ENCODE results near the gene CARD6.
"Not testable (repeated sequence)": the region's sequence is repeated elsewhere in the genome, so short reads cannot be mapped to it uniquely, and the experiment has no call there.

Gene CARD6
- total RNA-seq: 22.3 to 55.7 (median 46.0) reads per million in 17 experiments

- DNase-seq: peak; percentile 63 to 79 (median 72)
These were observed at the start of gene CARD6 for GRCh38 chr5:40841068-40841805. Gene CARD6, plus strand, starts transcription at chr5:40841367. Its CDS starts 16 bp downstream, at chr5:40841383.

GRCh38 chr5:40791715-40792139 is 49.4 kb upstream of the CARD6 start:
- DNase-seq: no peak

- DNase-seq: not testable (repeated sequence)
These were observed 48.5 kb upstream of the CARD6 start for GRCh38 chr5:40792691-40793090.

- DNase-seq: not testable (repeated sequence)
These were observed 46.8 kb upstream of the CARD6 start for GRCh38 chr5:40794340-40794739.

GRCh38 chr5:40794877-40795276 is 46.3 kb upstream of the CARD6 start:
- not testable (repeated sequence) for DNase-seq

- peak; percentile 30 to 78 (median 57) for DNase-seq
These were observed 44.7 kb upstream of the CARD6 start for GRCh38 chr5:40796487-40796889.

GRCh38 chr5:40797273-40798011 is 43.7 kb upstream of the CARD6 start:
- peak; percentile 46 to 79 (median 69) for DNase-seq

- peak; percentile 82 to 94 (median 90) for DNase-seq
These were observed 43.0 kb upstream of the CARD6 start, which contains the start of gene PRKAA1 for GRCh38 chr5:40798012-40798800. Gene PRKAA1, minus strand, starts transcription at chr5:40798374. Its CDS starts 185 bp downstream, at chr5:40798189.

- DNase-seq: no peak
These were observed 42.4 kb upstream of the CARD6 start for GRCh38 chr5:40798801-40799210.

- no peak for DNase-seq
These were observed 41.9 kb upstream of the CARD6 start for GRCh38 chr5:40799258-40799657.

GRCh38 chr5:40801771-40802562 is 39.2 kb upstream of the CARD6 start:
- no peak for DNase-seq

GRCh38 chr5:40812125-40812524 is 29.0 kb upstream of the CARD6 start:
- DNase-seq: no peak

GRCh38 chr5:40813698-40814281 is 27.4 kb upstream of the CARD6 start:
- DNase-seq: no peak

GRCh38 chr5:40823459-40823858 is 17.7 kb upstream of the CARD6 start:
- no peak for DNase-seq

GRCh38 chr5:40825461-40826043 is 15.6 kb upstream of the CARD6 start:
- not testable (repeated sequence) for DNase-seq

- DNase-seq: no peak
These were observed 14.5 kb upstream of the CARD6 start for GRCh38 chr5:40826489-40827187.

GRCh38 chr5:40827188-40827977 is 13.8 kb upstream of the CARD6 start:
- no peak for DNase-seq

GRCh38 chr5:40828021-40828631 is 13.0 kb upstream of the CARD6 start:
- no peak for DNase-seq
